ENCODE measurements around the gene SEMA6C.

Gene SEMA6C

DNA sequence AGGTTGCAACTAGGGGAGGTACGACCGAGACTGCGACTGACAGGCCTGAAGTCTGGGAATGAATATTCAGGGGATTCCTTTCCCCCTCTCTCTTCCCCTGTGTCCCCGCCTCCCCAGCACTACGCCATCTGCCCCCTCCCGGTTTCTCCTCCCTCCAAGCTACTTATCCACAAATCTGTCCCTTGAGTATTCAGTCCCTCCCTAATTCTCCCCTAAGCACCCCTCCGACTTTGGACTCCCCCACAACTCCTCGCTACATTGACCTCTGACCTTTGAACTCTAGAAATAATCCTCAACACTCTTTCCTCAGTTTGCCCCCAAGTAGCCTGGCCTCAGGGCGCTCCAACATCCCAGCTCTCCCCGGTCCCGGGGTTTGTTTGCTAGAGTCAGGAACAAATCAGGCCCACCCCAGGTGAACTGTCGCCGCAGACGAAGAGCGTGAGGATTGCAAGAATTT lies 18.9 kb upstream of the SEMA6C start (continued):
- TF ChIP-seq, protein P1, sequence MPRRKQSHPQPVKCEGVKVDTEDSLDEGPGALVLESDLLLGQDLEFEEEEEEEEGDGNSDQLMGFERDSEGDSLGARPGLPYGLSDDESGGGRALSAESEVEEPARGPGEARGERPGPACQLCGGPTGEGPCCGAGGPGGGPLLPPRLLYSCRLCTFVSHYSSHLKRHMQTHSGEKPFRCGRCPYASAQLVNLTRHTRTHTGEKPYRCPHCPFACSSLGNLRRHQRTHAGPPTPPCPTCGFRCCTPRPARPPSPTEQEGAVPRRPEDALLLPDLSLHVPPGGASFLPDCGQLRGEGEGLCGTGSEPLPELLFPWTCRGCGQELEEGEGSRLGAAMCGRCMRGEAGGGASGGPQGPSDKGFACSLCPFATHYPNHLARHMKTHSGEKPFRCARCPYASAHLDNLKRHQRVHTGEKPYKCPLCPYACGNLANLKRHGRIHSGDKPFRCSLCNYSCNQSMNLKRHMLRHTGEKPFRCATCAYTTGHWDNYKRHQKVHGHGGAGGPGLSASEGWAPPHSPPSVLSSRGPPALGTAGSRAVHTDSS (tag by site-specific recombination; IDR thresholded peaks at IDR 0.05): no peak
- TF ChIP-seq, protein P2, sequence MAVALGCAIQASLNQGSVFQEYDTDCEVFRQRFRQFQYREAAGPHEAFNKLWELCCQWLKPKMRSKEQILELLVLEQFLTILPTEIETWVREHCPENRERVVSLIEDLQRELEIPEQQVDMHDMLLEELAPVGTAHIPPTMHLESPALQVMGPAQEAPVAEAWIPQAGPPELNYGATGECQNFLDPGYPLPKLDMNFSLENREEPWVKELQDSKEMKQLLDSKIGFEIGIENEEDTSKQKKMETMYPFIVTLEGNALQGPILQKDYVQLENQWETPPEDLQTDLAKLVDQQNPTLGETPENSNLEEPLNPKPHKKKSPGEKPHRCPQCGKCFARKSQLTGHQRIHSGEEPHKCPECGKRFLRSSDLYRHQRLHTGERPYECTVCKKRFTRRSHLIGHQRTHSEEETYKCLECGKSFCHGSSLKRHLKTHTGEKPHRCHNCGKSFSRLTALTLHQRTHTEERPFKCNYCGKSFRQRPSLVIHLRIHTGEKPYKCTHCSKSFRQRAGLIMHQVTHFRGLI (tag by site-specific recombination; IDR thresholded peaks at IDR 0.05): no peak
- no peak for TF ChIP-seq ZNF133 (tag by site-specific recombination; IDR thresholded peaks at IDR 0.05)
- no peak for TF ChIP-seq ZNF629 (tag by site-specific recombination; IDR thresholded peaks at IDR 0.05)
- TF ChIP-seq ZNF660 (tag by site-specific recombination; IDR thresholded peaks at IDR 0.05): no peak
- TF ChIP-seq ZNF248 (tag by site-specific recombination; IDR thresholded peaks at IDR 0.05): no peak
- TF ChIP-seq, protein P3, sequence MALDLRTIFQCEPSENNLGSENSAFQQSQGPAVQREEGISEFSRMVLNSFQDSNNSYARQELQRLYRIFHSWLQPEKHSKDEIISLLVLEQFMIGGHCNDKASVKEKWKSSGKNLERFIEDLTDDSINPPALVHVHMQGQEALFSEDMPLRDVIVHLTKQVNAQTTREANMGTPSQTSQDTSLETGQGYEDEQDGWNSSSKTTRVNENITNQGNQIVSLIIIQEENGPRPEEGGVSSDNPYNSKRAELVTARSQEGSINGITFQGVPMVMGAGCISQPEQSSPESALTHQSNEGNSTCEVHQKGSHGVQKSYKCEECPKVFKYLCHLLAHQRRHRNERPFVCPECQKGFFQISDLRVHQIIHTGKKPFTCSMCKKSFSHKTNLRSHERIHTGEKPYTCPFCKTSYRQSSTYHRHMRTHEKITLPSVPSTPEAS (tag by site-specific recombination; IDR thresholded peaks at IDR 0.05): 0 out of 2 replicates have a peak, but pooled peaks have one; percentile 16
- peak; percentile 58; the same call in 1 of the 2 replicates for TF ChIP-seq ZNF501 (tag by site-specific recombination; IDR thresholded peaks at IDR 0.05)
- TF ChIP-seq HOXC10 (CRISPR knock-in tag; IDR thresholded peaks at IDR 0.05): no peak
- no peak for TF ChIP-seq TCF7L2 (IDR thresholded peaks at IDR 0.05; ENCODE audit: borderline replicate concordance, low read depth, low read length)
- TF ChIP-seq ZNF140 (tag by site-specific recombination; IDR thresholded peaks at IDR 0.05): no peak
- TF ChIP-seq REPIN1 (tag by site-specific recombination; IDR thresholded peaks at IDR 0.05; ENCODE audit: low read depth): no peak
- no peak for TF ChIP-seq ZNF214 (tag by site-specific recombination; IDR thresholded peaks at IDR 0.05; ENCODE audit: borderline replicate concordance)
- peak; percentile 58 for TF ChIP-seq KLF8 (tag by site-specific recombination; IDR thresholded peaks at IDR 0.05)
- no peak for TF ChIP-seq ZSCAN30 (tag by site-specific recombination; IDR thresholded peaks at IDR 0.05)
- no peak for TF ChIP-seq ZNF394 (tag by site-specific recombination; IDR thresholded peaks at IDR 0.05; ENCODE audit: borderline replicate concordance)
- no peak for TF ChIP-seq ZNF292 (tag by site-specific recombination; IDR thresholded peaks at IDR 0.05; ENCODE audit: borderline replicate concordance, low read depth)
- TF ChIP-seq ZNF335 (tag by site-specific recombination; conservative IDR thresholded peaks at IDR 0.05): peak; percentile 99
- TF ChIP-seq ZFHX2 (tag by site-specific recombination; conservative IDR thresholded peaks at IDR 0.05): no peak; the same call in 1 of the 2 replicates
- TF ChIP-seq, protein P4, sequence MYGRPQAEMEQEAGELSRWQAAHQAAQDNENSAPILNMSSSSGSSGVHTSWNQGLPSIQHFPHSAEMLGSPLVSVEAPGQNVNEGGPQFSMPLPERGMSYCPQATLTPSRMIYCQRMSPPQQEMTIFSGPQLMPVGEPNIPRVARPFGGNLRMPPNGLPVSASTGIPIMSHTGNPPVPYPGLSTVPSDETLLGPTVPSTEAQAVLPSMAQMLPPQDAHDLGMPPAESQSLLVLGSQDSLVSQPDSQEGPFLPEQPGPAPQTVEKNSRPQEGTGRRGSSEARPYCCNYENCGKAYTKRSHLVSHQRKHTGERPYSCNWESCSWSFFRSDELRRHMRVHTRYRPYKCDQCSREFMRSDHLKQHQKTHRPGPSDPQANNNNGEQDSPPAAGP (tag by site-specific recombination; IDR thresholded peaks at IDR 0.05): peak; percentile 95
- TF ChIP-seq, protein P5, sequence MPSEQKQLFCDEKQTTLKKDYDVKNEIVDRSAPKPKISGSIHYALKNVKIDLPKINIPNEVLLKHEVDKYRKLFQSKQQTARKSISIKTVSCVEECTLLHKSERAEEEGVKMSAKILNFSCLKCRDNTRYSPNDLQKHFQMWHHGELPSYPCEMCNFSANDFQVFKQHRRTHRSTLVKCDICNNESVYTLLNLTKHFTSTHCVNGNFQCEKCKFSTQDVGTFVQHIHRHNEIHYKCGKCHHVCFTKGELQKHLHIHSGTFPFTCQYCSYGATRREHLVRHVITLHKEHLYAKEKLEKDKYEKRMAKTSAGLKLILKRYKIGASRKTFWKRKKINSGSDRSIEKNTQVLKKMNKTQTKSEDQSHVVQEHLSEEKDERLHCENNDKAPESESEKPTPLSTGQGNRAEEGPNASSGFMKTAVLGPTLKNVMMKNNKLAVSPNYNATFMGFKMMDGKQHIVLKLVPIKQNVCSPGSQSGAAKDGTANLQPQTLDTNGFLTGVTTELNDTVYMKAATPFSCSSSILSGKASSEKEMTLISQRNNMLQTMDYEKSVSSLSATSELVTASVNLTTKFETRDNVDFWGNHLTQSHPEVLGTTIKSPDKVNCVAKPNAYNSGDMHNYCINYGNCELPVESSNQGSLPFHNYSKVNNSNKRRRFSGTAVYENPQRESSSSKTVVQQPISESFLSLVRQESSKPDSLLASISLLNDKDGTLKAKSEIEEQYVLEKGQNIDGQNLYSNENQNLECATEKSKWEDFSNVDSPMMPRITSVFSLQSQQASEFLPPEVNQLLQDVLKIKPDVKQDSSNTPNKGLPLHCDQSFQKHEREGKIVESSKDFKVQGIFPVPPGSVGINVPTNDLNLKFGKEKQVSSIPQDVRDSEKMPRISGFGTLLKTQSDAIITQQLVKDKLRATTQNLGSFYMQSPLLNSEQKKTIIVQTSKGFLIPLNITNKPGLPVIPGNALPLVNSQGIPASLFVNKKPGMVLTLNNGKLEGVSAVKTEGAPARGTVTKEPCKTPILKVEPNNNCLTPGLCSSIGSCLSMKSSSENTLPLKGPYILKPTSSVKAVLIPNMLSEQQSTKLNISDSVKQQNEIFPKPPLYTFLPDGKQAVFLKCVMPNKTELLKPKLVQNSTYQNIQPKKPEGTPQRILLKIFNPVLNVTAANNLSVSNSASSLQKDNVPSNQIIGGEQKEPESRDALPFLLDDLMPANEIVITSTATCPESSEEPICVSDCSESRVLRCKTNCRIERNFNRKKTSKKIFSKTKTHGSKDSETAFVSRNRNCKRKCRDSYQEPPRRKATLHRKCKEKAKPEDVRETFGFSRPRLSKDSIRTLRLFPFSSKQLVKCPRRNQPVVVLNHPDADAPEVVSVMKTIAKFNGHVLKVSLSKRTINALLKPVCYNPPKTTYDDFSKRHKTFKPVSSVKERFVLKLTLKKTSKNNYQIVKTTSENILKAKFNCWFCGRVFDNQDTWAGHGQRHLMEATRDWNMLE (tag by site-specific recombination; conservative IDR thresholded peaks at IDR 0.05; ENCODE audit: low read depth): no peak; the same call in 1 of the 2 replicates
- TF ChIP-seq ZBTB17 (tag by site-specific recombination; IDR thresholded peaks at IDR 0.05): no peak
- TF ChIP-seq ZNF548 (tag by site-specific recombination; IDR thresholded peaks at IDR 0.05): no peak
- no peak for TF ChIP-seq ZNF473 (tag by site-specific recombination; IDR thresholded peaks at IDR 0.05)
- no peak for TF ChIP-seq ZNF623 (tag by site-specific recombination; IDR thresholded peaks at IDR 0.05)
- no peak for TF ChIP-seq SALL2 (tag by site-specific recombination; IDR thresholded peaks at IDR 0.05; ENCODE audit: borderline replicate concordance)
- no peak for TF ChIP-seq ZNF561 (tag by site-specific recombination; IDR thresholded peaks at IDR 0.05; ENCODE audit: borderline replicate concordance)
